Rectal smooth muscle tissue (tissue), 1 donor: ENCODE measurements around the gene TRIM13.

Source experiments
- H3K27ac ChIP-seq: one replicate; pipeline ENCODE4 v1.7.0; 2013; ENCODE audit warnings: low read depth, low read length, inconsistent platforms
- H3K27me3 ChIP-seq: one replicate; pipeline ENCODE4 v1.7.0; 2013; ENCODE audit warnings: low read length; ENCODE audit not compliant: control insufficient read depth, insufficient read depth
- H3K36me3 ChIP-seq: one replicate; pipeline ENCODE4 v1.7.0; 2013; ENCODE audit warnings: low read length; ENCODE audit not compliant: control insufficient read depth, insufficient read depth
- H3K4me1 ChIP-seq: one replicate; pipeline ENCODE4 v1.7.0; 2013; ENCODE audit warnings: low read length; ENCODE audit not compliant: control insufficient read depth, insufficient read depth
- H3K4me3 ChIP-seq: one replicate; pipeline ENCODE4 v1.7.0; 2013; ENCODE audit warnings: low read length
- H3K9ac ChIP-seq: one replicate; pipeline ENCODE4 v1.7.0; 2013; ENCODE audit warnings: low read length

The TRIM13 gene

DNA sequence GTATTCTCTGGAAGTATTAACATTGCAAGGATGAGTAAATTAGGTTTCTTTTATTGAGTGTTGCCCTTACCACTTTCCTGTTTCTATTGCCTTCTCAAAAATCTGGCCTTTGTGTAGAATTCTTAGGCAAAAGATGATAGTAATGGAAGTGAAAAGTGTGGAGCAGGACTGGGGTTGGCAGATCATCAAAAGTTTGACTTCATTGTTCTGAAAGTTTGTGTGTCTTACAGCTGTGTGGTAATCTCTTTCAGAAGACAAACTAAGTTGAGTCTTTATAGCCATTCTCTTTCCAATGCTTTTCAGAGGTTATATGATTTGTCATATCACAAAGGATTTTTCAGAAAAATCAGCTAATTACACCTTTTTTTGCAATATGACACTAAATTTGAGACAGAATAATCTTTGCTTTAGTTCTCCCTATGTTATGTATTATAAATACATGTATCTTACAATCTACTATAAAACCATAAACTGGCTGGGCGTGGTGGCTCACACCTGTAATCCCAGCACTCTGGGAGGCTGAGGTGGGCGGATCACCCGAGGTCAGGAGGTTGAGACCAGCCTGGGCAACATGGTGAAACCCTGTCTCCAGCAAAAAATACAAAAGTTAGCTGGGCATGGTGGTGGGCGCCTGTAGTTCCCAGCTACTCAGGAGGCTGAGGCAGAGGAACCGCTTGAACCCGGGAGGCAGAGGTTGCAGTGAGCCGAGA lies 9.7 kb downstream of the TRIM13 start:
- H3K9ac ChIP-seq = no peak overlapping the region
- H3K27me3 ChIP-seq = no peaks in the 10 kb centered on the region
- no peak overlapping the region for H3K4me3 ChIP-seq
- H3K36me3 ChIP-seq = no peaks in the 10 kb centered on the region
- no peaks in the 10 kb centered on the region for H3K4me1 ChIP-seq
- H3K27ac ChIP-seq = no peak overlapping the region

DNA sequence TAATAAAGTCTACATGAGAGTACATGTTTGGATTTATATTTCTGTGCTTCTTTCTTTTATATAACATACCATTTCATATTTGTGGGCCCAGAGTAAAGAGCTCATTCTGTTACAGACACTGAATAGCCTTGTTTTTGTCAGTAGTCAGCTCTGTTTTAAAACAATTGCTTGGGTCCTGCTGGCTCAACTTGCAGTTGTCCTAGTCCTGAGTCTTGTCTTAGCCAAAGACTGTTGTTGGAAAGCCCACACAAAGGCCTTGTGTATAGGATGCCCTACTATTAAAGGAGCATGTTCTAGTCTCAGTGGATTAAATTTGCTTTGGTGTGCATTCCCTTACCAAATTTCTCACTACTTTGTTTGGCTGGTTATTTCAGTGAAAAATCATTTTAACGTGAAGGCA lies 14.6 kb downstream of the TRIM13 start:
- Histone ChIP-seq H3K4me1 (peaks cover 8% of the 10 kb centered on the region), H3K27me3 (no peaks in the 10 kb centered on the region), H3K36me3 (peaks cover 10% of the 10 kb centered on the region), H3K4me3 (no peak overlapping the region), H3K9ac (no peak overlapping the region), H3K27ac (no peak overlapping the region)

DNA sequence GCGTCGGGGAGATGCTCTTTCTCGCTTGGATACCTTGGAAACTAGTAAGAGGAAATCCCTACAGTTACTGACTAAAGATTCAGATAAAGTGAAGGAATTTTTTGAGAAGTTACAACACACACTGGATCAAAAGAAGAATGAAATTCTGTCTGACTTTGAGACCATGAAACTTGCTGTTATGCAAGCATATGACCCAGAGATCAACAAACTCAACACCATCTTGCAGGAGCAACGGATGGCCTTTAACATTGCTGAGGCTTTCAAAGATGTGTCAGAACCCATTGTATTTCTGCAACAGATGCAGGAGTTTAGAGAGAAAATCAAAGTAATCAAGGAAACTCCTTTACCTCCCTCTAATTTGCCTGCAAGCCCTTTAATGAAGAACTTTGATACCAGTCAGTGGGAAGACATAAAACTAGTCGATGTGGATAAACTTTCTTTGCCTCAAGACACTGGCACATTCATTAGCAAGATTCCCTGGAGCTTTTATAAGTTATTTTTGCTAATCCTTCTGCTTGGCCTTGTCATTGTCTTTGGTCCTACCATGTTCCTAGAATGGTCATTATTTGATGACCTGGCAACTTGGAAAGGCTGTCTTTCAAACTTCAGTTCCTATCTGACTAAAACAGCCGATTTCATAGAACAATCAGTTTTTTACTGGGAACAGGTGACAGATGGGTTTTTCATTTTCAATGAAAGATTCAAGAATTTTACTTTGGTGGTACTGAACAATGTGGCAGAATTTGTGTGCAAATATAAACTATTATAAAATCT lies 15.7 kb downstream of the TRIM13 start:
- Histone ChIP-seq H3K27me3 (no peaks in the 10 kb centered on the region), H3K4me3 (no peak overlapping the region), H3K4me1 (peaks cover 8% of the 10 kb centered on the region), H3K36me3 (peaks cover 10% of the 10 kb centered on the region), H3K9ac (no peak overlapping the region), H3K27ac (no peak overlapping the region)

DNA sequence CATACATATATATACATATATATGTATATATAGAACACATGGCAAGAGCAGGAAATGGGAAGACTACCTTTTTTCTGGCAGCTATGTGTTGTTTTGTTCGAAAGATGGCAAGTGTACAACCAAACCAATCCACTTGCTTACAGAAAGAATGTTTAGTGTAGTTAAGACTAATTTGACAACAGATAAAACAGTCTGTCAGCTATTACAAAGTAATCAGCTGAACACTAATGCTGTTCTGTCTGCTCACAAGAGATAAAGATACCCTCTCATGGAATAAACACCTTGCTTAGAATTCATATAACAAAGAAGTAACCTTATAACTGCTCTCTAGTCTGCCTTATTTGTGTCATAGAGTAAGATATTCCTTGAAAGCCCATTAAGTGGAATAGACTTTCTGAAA lies 17.5 kb downstream of the TRIM13 start:
- Histone ChIP-seq H3K27ac (no peak overlapping the region), H3K9ac (no peak overlapping the region), H3K36me3 (peaks cover 10% of the 10 kb centered on the region), H3K4me1 (peaks cover 8% of the 10 kb centered on the region), H3K4me3 (no peak overlapping the region), H3K27me3 (no peaks in the 10 kb centered on the region)

DNA sequence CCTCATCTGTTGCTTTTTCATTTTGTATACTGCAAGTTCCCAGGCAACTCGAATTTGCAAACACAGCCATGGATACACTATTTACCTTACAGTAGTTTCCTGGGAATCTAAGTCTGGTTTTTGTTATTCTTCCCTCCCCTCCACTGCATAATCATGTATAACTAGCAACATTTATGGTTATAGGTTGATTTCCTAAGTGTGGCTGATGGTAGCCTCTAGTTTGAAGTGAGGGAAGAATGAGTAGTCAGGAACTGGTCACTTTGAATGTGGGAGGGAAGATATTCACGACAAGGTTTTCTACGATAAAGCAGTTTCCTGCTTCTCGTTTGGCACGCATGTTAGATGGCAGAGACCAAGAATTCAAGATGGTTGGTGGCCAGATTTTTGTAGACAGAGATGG lies 18.4 kb downstream of the TRIM13 start, which contains the start of gene KCNRG:
Gene KCNRG, plus strand, starts transcription at position 187 of the 400 bp plus-strand sequence. Its CDS starts 50 bp downstream, at position 237.
- peak within 1 kb of the TSS; percentile 4 for H3K27ac ChIP-seq
- H3K4me3 ChIP-seq = no peak within 1 kb of the TSS
- no peak within 1 kb of the TSS for H3K9ac ChIP-seq
- peaks cover 8% of the 10 kb centered on the region for H3K4me1 ChIP-seq
- peaks cover 10% of the 10 kb centered on the region for H3K36me3 ChIP-seq
- no peaks in the 10 kb centered on the region for H3K27me3 ChIP-seq

DNA sequence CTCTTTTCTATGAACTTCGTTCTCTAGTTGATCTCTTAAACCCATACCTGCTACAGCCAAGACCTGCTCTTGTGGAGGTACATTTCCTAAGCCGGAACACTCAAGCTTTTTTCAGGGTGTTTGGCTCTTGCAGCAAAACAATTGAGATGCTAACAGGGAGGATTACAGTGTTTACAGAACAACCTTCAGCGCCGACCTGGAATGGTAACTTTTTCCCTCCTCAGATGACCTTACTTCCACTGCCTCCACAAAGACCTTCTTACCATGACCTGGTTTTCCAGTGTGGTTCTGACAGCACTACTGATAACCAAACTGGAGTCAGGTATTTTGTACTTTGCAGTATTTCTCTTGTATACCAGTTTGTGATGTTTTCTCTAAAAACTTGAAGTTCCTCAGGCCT lies 18.9 kb downstream of the TRIM13 start:
- H3K27ac ChIP-seq = peak overlapping the region; percentile 4
- H3K36me3 ChIP-seq = peaks cover 10% of the 10 kb centered on the region
- no peaks in the 10 kb centered on the region for H3K27me3 ChIP-seq
- no peak overlapping the region for H3K9ac ChIP-seq
- H3K4me3 ChIP-seq = no peak overlapping the region
- H3K4me1 ChIP-seq = peaks cover 8% of the 10 kb centered on the region

DNA sequence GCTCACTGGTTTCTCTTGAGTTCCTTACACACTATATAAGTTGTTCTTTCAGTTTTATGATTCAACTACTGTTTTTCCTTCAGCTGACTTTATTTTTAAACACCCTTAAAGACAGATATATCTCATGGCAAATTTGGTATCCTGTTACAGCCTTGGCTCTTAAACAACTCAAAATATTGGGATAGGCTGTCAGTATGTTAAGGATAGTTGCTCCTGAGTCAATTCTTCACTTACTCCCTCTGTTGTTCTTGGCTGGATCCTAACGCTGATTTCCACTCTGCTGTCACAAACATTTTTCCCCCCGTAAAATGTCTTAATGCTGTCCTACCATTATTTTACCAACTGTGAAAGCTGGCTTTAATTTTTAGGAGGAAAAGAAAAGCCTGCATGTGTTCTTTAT lies 19.6 kb downstream of the TRIM13 start:
- peaks cover 10% of the 10 kb centered on the region for H3K36me3 ChIP-seq

DNA sequence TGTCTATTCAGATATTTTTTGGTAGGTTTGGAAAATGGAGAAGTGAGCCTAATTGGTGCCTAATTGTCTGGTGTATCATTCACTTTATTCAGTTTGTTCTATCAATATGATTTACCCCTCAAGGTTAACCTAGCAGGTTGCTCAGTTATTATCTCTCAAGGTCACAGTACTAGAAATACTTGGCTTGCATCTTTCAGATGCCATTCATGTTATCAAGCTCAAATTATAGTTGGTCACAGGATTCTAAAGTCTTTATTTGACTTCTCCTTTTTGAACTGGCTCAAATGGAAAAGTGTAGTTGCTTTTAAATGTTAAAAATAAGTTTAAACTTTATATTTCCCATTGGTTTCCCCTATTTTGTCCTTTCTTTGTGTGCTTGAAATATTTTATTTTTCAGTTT lies 21.0 kb downstream of the TRIM13 start:
- peaks cover 4% of the 10 kb centered on the region for H3K36me3 ChIP-seq
- H3K27ac ChIP-seq = no peak overlapping the region
- peaks cover 8% of the 10 kb centered on the region for H3K4me1 ChIP-seq

More for the DNA sequence above, 19.6 kb downstream of the TRIM13 start:
- Histone ChIP-seq H3K27ac (no peak overlapping the region), H3K4me1 (peaks cover 8% of the 10 kb centered on the region), H3K4me3 (no peak overlapping the region), H3K27me3 (no peaks in the 10 kb centered on the region), H3K9ac (no peak overlapping the region)

DNA sequence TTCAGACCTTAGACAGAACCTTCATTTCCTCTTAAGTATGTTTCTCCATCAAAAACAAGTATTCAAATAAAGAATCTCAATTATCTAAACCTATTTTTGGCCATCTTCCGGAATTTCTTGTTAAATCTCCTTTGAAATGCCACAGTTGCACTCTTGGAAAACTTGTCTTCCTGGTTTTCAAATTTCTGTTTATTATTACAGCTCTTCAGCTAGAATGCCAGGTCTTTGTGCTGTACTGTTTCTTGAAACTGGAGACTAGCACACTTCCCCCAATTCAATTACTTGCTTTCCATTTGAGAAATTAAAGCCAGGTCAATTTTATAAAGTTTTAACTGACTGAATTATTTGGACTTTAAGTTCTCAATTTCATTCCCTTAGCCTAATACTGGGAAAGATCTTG lies 28.6 kb downstream of the TRIM13 start:
- Histone ChIP-seq H3K4me1 (no peaks in the 10 kb centered on the region), H3K27me3 (no peaks in the 10 kb centered on the region), H3K9ac (no peak overlapping the region), H3K4me3 (no peak overlapping the region), H3K36me3 (peaks cover 3% of the 10 kb centered on the region), H3K27ac (no peak overlapping the region)

More for the DNA sequence above, 21.0 kb downstream of the TRIM13 start:
- Histone ChIP-seq H3K4me3 (no peak overlapping the region), H3K9ac (no peak overlapping the region), H3K27me3 (no peaks in the 10 kb centered on the region)

DNA sequence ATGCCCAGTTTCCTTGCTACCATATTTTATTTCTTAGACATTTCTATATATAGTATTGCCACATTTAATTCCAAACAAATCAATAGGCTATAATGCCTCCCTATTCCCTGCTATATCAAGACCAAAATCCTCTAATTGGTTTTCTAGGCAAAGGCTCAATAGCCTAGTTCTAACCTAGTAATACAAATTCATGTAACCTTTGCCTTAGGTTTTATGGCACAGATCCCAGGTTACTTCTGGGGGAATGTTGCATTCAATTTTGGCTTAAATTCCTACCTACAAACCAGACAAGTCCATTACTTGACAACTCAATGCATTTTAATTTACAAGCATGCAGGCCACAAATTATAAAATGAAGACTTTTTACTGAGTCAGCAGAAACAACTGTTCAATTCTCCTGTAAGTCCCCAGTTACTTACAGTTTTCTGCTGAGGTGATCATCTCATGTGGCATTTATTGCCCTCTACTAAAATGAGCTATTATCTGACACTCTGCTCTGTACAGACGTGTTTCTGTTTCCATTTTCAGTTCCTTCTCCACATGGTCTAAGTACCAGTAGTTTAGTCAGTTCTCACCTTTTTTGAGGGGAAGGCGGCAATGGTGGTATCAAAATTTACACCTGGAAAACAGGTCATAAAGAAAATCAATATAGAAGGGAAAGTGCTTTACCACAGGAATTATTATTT lies 30.1 kb downstream of the TRIM13 start:
- H3K36me3 ChIP-seq = peaks cover 3% of the 10 kb centered on the region
- no peak overlapping the region for H3K9ac ChIP-seq
- no peaks in the 10 kb centered on the region for H3K27me3 ChIP-seq
- H3K4me3 ChIP-seq = no peak overlapping the region
- H3K4me1 ChIP-seq = no peaks in the 10 kb centered on the region
- H3K27ac ChIP-seq = no peak overlapping the region

DNA sequence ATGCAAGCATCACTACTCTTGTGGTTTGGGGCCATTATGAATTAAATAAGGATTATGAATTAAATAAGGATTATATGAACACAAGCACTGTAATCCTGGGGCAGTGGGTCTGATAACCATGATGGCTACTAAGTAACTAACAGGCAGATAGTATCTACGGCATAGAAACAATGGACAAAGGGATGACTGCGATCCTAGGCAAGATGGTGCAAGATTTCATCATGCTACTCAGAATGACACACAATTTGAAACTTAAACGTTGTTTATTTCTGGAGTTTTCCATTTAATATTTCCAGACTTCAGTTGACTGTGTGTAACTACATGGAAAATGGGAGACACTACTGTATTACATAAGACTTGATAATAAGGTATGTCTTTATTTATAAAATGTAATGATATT lies 33.5 kb downstream of the TRIM13 start:
- Histone ChIP-seq H3K4me1 (no peaks in the 10 kb centered on the region), H3K9ac (no peak overlapping the region), H3K4me3 (no peak overlapping the region), H3K36me3 (no peaks in the 10 kb centered on the region), H3K27ac (no peak overlapping the region), H3K27me3 (no peaks in the 10 kb centered on the region)

DNA sequence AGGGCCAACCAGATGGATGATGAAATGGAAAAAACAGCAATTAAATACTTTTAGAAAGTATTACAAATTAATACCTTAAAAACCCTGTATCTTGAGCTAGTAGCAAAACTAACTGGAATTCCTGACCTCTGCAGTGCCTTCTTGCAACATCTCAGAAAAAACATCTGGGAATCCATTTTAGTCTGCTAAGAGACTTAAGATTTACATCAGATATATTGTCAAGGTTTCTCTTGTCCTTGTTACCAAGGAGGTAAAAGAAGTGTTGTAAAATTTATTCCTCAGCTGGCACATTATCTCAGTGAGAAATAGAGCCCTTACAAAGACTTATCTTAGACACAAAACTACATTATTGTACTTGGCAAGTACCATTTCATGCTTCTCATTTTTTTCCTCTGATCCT lies 36.9 kb downstream of the TRIM13 start:
- Histone ChIP-seq H3K9ac (no peak overlapping the region), H3K4me3 (no peak overlapping the region), H3K27me3 (no peaks in the 10 kb centered on the region), H3K36me3 (no peaks in the 10 kb centered on the region), H3K4me1 (no peaks in the 10 kb centered on the region), H3K27ac (no peak overlapping the region)
